PC-9 (cell line): ENCODE results near the gene EEA1.

Experiments
- CTCF ChIP-seq: fragments of 200-600 bp; sonication (generic); conservative IDR thresholded peaks from 2 replicates; pipeline ENCODE4 v1.6.1; 2017; ENCODE audit warnings: mixed run types, antibody characterized with exemption, mild to moderate bottlenecking, moderate library complexity
- EZH2 ChIP-seq: fragments of 200-600 bp; sonication (generic); IDR thresholded peaks from 2 replicates; pipeline ENCODE4 v1.8.0; 2017; ENCODE audit warnings: antibody characterized with exemption, low read depth

GRCh38 chr12:92775416-92775815, 153.7 kb downstream of the EEA1 start:
- TF ChIP-seq CTCF (no peak), EZH2 (no peak)
